HG03457 (cell line): ENCODE data around the gene KAT2B.

ENCODE experiments used
- ATAC-seq: cut with Tn5 transposase; IDR thresholded peaks from one replicate; pipeline ENCODE4 v1.9.1; 2021; ENCODE audit warnings: moderate number of reproducible peaks; ENCODE audit not compliant: unreplicated experiment

The KAT2B gene

GRCh38 chr3:20141316-20141715 lies 101.1 kb downstream of the KAT2B start:
- ATAC-seq, result no peak

- no peak for ATAC-seq
These were observed 101.6 kb downstream of the KAT2B start for GRCh38 chr3:20141851-20142250.

GRCh38 chr3:20142517-20142916 lies 102.3 kb downstream of the KAT2B start:
- ATAC-seq, result no peak

- no peak for ATAC-seq
These were observed 103.3 kb downstream of the KAT2B start for GRCh38 chr3:20143519-20143918.

GRCh38 chr3:20145874-20146273 lies 105.6 kb downstream of the KAT2B start:
- ATAC-seq, result no peak

- ATAC-seq, result no peak
These were observed 106.1 kb downstream of the KAT2B start for GRCh38 chr3:20146301-20146700.

GRCh38 chr3:20147361-20147760 lies 107.1 kb downstream of the KAT2B start:
- ATAC-seq, result no peak

GRCh38 chr3:20148466-20148865 lies 108.2 kb downstream of the KAT2B start:
- ATAC-seq, result no peak

GRCh38 chr3:20154078-20154477 lies 113.8 kb downstream of the KAT2B start:
- ATAC-seq, result no peak

GRCh38 chr3:20154928-20155327 lies 114.7 kb downstream of the KAT2B start:
- ATAC-seq, result no peak

GRCh38 chr3:20160230-20160629 lies 120.0 kb downstream of the KAT2B start:
- ATAC-seq, result no peak

GRCh38 chr3:20161714-20162113 lies 121.5 kb downstream of the KAT2B start:
- ATAC-seq, result no peak

- no peak for ATAC-seq
These were observed 133.7 kb downstream of the KAT2B start for GRCh38 chr3:20173844-20174410.

GRCh38 chr3:20181276-20181675 lies 141.0 kb downstream of the KAT2B start:
- no peak for ATAC-seq

GRCh38 chr3:20182206-20182605 lies 142.0 kb downstream of the KAT2B start:
- ATAC-seq, result no peak

GRCh38 chr3:20185331-20185678 lies 145.1 kb downstream of the KAT2B start:
- no peak for ATAC-seq

GRCh38 chr3:20185679-20186599 lies 145.7 kb downstream of the KAT2B start, which contains the start of gene SGO1:
Gene SGO1, minus strand, starts transcription at chr3:20186206. Its CDS starts 2,179 bp downstream, at chr3:20184027.
- ATAC-seq, result peak; percentile 96

GRCh38 chr3:20186600-20187004 lies 146.4 kb downstream of the KAT2B start:
- ATAC-seq, result peak; percentile 7

GRCh38 chr3:20190991-20191390 lies 150.7 kb downstream of the KAT2B start:
- no peak for ATAC-seq

- ATAC-seq, result no peak
These were observed 154.7 kb downstream of the KAT2B start for GRCh38 chr3:20194793-20195460.

- ATAC-seq, result no peak
These were observed 157.5 kb downstream of the KAT2B start for GRCh38 chr3:20197775-20198174.

GRCh38 chr3:20201143-20201542 lies 160.9 kb downstream of the KAT2B start:
- no peak for ATAC-seq
